ENCODE results near the gene NT5C1A. TPM values are rescaled to one million over a fixed set of nuclear protein-coding genes. Genes with fewer than 3 reads are reported as not detected.

NT5C1A gene
- total and polyA plus RNA-seq, 2 donors (not counting 1 experiment from before 2014, with no cell fraction given), result not detected

DNA sequence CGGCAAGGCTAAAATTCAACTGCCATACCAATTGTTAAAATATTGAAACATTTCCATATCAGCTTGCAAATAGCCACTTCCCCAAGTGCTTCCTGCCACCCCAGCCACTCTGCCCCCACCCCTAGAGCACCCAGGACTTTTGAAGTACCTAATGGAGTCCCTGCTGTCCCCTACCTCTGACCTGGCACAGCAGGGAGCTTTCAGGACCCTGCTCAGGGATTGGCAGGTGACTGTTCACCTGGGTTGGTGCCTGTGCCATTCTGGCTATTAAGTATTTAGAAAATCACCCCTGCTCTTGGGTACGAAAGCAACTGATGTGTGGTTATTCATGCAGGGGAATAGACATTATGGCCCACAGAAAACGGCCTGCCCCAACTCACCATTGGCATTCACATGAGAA is 28.4 kb upstream of the NT5C1A start:
- no peak overlapping the region for H3K4me3 Mint-ChIP-seq
- ChIA-PET CTCF (interaction anchor here (1.3 to 2.7 kb wide), 2 partner anchors 36 to 99 kb away, joined by 3 to 19 read pairs; no protein-coding TSS in a partner anchor), POLR2A (no interaction called here)
- no peaks in the 10 kb centered on the region for H3K4me1 Mint-ChIP-seq
- Histone ChIP-seq H2AFZ (ENCODE audit: insufficient read depth, low read depth, low read length, poor library complexity, severe bottlenecking) (no peak overlapping the region), H3K9ac (ENCODE audit: low read length) (no peak overlapping the region), H3K4me2 (replicated peaks; ENCODE audit: low read depth, low read length, poor library complexity, severe bottlenecking) (no peak overlapping the region), H3K36me3 (replicated peaks in 1 of 2; ENCODE audit: control extremely low read depth in 1 of 2, control insufficient read depth in 1 of 2, extremely low read depth in 1 of 2, insufficient read depth in 2 of 2, low read length in 1 of 2) (no peaks in the 10 kb centered on the region), H3K4me1 (ENCODE audit: control insufficient read depth in 2 of 2, insufficient read depth in 2 of 2, low read length in 2 of 2) (no peaks in the 10 kb centered on the region), H3K4me3 (ENCODE audit: control extremely low read depth in 1 of 5, extremely low read depth in 1 of 5, insufficient read depth in 1 of 5, low read depth in 2 of 5, low read length in 4 of 5) (no peak overlapping the region), H3K27me3 (replicated peaks in 1 of 4; ENCODE audit: control extremely low read depth in 1 of 4, control insufficient read depth in 3 of 4, insufficient read depth in 4 of 4, low read length in 3 of 4) (peaks cover 0 to 9% (median 3%) of the 10 kb centered on the region in 4 experiments), H3K79me2 (ENCODE audit: control insufficient read depth, insufficient read depth, low read length) (no peaks in the 10 kb centered on the region), H3K9me3 (ENCODE audit: control extremely low read depth in 1 of 3, control insufficient read depth in 2 of 3, insufficient read depth in 1 of 3, low read length in 2 of 3) (no peaks in the 10 kb centered on the region), H4K20me1 (ENCODE audit: control insufficient read depth, insufficient read depth, low read length, poor library complexity, severe bottlenecking) (no peaks in the 10 kb centered on the region), H3K27ac (ENCODE audit: low read length in 2 of 2) (no peak overlapping the region)
- intact Hi-C loops (cut with micrococcal nuclease), result no loop called here
- TF ChIP-seq EZH2 (IDR thresholded peaks at IDR 0.05; ENCODE audit: borderline replicate concordance, insufficient read depth, low read depth, low read length, poor library complexity, severe bottlenecking), result no peak
- TF ChIP-seq, protein P1, sequence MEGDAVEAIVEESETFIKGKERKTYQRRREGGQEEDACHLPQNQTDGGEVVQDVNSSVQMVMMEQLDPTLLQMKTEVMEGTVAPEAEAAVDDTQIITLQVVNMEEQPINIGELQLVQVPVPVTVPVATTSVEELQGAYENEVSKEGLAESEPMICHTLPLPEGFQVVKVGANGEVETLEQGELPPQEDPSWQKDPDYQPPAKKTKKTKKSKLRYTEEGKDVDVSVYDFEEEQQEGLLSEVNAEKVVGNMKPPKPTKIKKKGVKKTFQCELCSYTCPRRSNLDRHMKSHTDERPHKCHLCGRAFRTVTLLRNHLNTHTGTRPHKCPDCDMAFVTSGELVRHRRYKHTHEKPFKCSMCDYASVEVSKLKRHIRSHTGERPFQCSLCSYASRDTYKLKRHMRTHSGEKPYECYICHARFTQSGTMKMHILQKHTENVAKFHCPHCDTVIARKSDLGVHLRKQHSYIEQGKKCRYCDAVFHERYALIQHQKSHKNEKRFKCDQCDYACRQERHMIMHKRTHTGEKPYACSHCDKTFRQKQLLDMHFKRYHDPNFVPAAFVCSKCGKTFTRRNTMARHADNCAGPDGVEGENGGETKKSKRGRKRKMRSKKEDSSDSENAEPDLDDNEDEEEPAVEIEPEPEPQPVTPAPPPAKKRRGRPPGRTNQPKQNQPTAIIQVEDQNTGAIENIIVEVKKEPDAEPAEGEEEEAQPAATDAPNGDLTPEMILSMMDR (IDR thresholded peaks at IDR 0.05), result no peak
- peaks cover 35% of the 10 kb centered on the region for H3K27me3 Mint-ChIP-seq
- ATAC-seq (ENCODE audit: low read depth) (no peak), DNase-seq (no peak)
- H3K27ac Mint-ChIP-seq, result no peak overlapping the region
- H3K9me3 Mint-ChIP-seq (ENCODE audit: insufficient read depth), result no peaks in the 10 kb centered on the region
- no CpG with 5 or more reads among the region's 3 CpGs for WGBS (ENCODE audit: insufficient coverage)

DNA sequence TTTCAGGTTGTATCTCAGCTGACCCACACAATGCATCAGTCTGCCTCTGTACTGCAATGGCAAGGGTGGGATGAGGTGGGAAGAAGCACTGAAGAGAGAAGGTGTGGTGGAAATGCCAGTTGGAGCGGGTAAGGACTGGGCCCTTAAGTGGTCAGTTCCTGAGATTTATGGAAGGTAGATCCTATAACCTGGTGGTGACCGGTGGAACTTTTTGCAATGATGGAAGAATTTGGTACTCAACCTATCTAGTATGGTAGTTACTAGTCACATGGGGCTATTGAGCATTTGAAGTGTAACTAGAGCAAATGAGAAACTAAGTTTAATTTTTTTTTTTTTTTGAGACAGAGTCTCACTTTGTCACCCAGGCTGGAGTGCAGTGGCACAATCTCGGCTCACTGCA is 27.5 kb upstream of the NT5C1A start:
- WGBS (ENCODE audit: insufficient coverage), result 100% methylated on average over 2 of the region's 3 CpGs
- no peak for ATAC-seq (ENCODE audit: low read depth)
- Histone ChIP-seq H3K79me2 (ENCODE audit: control insufficient read depth, insufficient read depth, low read length) (no peaks in the 10 kb centered on the region), H3K27me3 (replicated peaks in 1 of 4; ENCODE audit: control extremely low read depth in 1 of 4, control insufficient read depth in 3 of 4, insufficient read depth in 4 of 4, low read length in 3 of 4) (peaks cover 0 to 13% (median 3%) of the 10 kb centered on the region in 4 experiments), H3K27ac (ENCODE audit: low read length in 2 of 2) (no peak overlapping the region), H3K4me1 (ENCODE audit: control insufficient read depth in 2 of 2, insufficient read depth in 2 of 2, low read length in 2 of 2) (no peaks in the 10 kb centered on the region), H3K4me3 (ENCODE audit: control extremely low read depth in 1 of 5, extremely low read depth in 1 of 5, insufficient read depth in 1 of 5, low read depth in 2 of 5, low read length in 4 of 5) (no peak overlapping the region), H3K4me2 (replicated peaks; ENCODE audit: low read depth, low read length, poor library complexity, severe bottlenecking) (no peak overlapping the region), H4K20me1 (ENCODE audit: control insufficient read depth, insufficient read depth, low read length, poor library complexity, severe bottlenecking) (no peaks in the 10 kb centered on the region), H3K36me3 (replicated peaks in 1 of 2; ENCODE audit: control extremely low read depth in 1 of 2, control insufficient read depth in 1 of 2, extremely low read depth in 1 of 2, insufficient read depth in 2 of 2, low read length in 1 of 2) (no peaks in the 10 kb centered on the region), H3K9me3 (ENCODE audit: control extremely low read depth in 1 of 3, control insufficient read depth in 2 of 3, insufficient read depth in 1 of 3, low read length in 2 of 3) (no peaks in the 10 kb centered on the region), H2AFZ (ENCODE audit: insufficient read depth, low read depth, low read length, poor library complexity, severe bottlenecking) (no peak overlapping the region), H3K9ac (ENCODE audit: low read length) (no peak overlapping the region)
- ChIA-PET CTCF (interaction anchor here (1.0 kb wide), 1 partner anchor 101 kb away, joined by 3 read pairs; no protein-coding TSS in a partner anchor), POLR2A (no interaction called here)
- no peak overlapping the region for H3K4me3 Mint-ChIP-seq
- no peak overlapping the region for H3K27ac Mint-ChIP-seq
- no peaks in the 10 kb centered on the region for H3K4me1 Mint-ChIP-seq
- DNase-seq, result no peak
- TF ChIP-seq EZH2 (IDR thresholded peaks at IDR 0.05; ENCODE audit: borderline replicate concordance, insufficient read depth, low read depth, low read length, poor library complexity, severe bottlenecking), result no peak
- TF ChIP-seq, protein P1 (IDR thresholded peaks at IDR 0.05), result no peak
- intact Hi-C loops (cut with micrococcal nuclease), result no loop called here
- no peaks in the 10 kb centered on the region for H3K9me3 Mint-ChIP-seq (ENCODE audit: insufficient read depth)
- H3K27me3 Mint-ChIP-seq, result peaks cover 39% of the 10 kb centered on the region
